RWPE1 (cell line): ENCODE results near the gene SYNCRIP.
"Not testable (repeated sequence)": the region's sequence is repeated elsewhere in the genome, so short reads cannot be mapped to it uniquely, and the experiment has no call there.

Experiments
- CTCF ChIA-PET: fragments of 350-600 bp; sonication (Branson Sonifier 250); formaldehyde crosslinking; extraction: SDS; loops from one replicate; lab custom pipeline; 2021; lab: Yijun Ruan, JAX
- POLR2A ChIA-PET: fragments of 400-600 bp; formaldehyde crosslinking; extraction: SDS; loops from one replicate; lab custom pipeline; 2020; ENCODE audit warnings: antibody characterized with exemption; ENCODE audit not compliant: low non-redundant PET; lab: Yijun Ruan, JAX
- DNase-seq: peaks from one replicate; pipeline ENCODE4 v3.0.0; 2012; ENCODE audit warnings: low spot score
- H3K27ac ChIP-seq: fragments of 450-650 bp; 2 replicates; pipeline ENCODE4 v1.5.1; 2017
- TF ChIP-seq, protein P1 (sequence below): fragments of 450-650 bp; conservative IDR thresholded peaks from 2 replicates; pipeline ENCODE4 v1.5.1; 2017; ENCODE audit warnings: low read depth, mild to moderate bottlenecking

SYNCRIP gene

DNA sequence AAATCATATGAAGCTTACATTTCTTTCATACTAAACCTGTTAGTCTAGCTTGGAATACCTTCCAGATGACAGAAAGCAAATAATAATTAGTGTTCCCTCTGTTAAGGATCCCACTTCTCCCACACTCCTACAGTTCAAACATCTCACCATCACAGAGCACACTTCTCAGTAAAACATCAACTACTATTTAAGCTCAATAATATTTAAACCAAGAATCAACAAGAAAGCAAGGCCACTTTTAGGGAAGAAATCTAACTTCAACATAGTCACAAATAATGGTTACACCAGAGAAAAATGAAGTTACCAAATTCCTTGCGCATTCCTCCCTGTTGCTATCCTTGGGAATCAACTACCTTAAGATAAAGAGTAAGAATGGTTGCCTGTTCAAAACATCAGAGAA is 50.7 kb downstream of the SYNCRIP start:
- no peak overlapping the region for H3K27ac ChIP-seq
- TF ChIP-seq, protein P1, sequence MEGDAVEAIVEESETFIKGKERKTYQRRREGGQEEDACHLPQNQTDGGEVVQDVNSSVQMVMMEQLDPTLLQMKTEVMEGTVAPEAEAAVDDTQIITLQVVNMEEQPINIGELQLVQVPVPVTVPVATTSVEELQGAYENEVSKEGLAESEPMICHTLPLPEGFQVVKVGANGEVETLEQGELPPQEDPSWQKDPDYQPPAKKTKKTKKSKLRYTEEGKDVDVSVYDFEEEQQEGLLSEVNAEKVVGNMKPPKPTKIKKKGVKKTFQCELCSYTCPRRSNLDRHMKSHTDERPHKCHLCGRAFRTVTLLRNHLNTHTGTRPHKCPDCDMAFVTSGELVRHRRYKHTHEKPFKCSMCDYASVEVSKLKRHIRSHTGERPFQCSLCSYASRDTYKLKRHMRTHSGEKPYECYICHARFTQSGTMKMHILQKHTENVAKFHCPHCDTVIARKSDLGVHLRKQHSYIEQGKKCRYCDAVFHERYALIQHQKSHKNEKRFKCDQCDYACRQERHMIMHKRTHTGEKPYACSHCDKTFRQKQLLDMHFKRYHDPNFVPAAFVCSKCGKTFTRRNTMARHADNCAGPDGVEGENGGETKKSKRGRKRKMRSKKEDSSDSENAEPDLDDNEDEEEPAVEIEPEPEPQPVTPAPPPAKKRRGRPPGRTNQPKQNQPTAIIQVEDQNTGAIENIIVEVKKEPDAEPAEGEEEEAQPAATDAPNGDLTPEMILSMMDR, result no peak
- ChIA-PET CTCF (interaction anchor here (1.1 kb wide), 1 partner anchor 108 kb away, joined by 3 read pairs; no protein-coding TSS in a partner anchor), POLR2A (no interaction called here)
- no peak for DNase-seq

DNA sequence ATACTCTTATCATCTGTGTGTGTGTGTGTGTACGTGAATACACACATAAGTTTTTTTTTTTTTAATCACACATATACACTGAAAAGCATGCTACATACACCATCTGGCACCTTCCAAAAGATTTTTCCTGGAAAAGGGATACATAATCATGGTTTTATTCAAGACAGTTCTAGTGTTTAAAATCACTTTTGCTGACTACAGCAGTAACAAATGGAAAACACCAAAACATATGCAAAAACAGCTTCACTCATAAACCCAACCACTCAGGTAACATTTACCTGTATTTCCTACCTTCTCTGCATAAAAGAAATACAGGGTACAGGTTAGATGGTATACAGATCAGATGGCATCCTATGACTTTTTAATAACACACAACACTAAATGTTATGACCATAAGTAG is 51.5 kb downstream of the SYNCRIP start:
- ChIA-PET POLR2A (no interaction called here), CTCF (interaction anchor here (1.1 kb wide), 1 partner anchor 107 kb away, joined by 3 read pairs; no protein-coding TSS in a partner anchor)
- no peak overlapping the region for H3K27ac ChIP-seq
- TF ChIP-seq, protein P1, result no peak
- DNase-seq, result no peak

DNA sequence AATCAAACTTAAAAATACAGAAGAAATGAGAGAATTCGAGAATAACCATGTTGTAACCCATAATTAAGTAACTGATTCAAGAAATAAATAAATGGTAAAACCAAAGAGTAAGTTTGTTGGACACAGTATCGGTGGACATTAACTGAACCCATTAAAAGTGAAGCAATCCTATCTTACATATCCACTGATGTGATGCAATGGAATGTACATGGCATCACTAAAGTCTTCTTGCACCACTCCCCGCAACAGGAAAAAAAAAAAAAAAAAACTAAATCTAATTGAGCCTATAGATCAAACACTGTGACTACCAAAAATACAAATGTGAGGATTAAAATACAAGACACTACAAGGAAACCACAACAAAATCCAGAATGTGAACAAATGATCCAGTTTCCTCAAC is 56.9 kb downstream of the SYNCRIP start:
- ChIA-PET CTCF (no interaction called here), POLR2A (no interaction called here)

DNA sequence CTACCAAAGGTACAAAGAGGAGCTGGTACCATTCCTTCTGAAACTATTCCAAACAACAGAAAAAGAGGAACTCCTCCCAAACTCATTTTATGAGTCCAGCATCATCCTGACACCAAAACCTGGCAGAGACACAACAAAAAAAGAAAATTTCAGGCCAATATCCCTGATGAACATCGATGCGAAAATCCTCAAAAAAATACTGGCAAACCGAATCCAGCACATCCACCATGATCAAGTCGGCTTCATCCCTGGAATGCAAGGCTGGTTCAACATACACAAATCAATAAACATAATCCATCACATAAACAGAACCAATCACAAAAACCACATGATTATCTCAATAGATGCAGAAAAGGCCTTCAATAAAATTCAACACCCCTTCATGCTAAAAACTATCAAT is 59.9 kb downstream of the SYNCRIP start:
- H3K27ac ChIP-seq, DNase-seq, CTCF ChIA-PET, POLR2A ChIA-PET: not testable (repeated sequence)

More for the DNA sequence above, 56.9 kb downstream of the SYNCRIP start:
- H3K27ac ChIP-seq, result no peak overlapping the region
- no peak for DNase-seq
- TF ChIP-seq, protein P1, result no peak

DNA sequence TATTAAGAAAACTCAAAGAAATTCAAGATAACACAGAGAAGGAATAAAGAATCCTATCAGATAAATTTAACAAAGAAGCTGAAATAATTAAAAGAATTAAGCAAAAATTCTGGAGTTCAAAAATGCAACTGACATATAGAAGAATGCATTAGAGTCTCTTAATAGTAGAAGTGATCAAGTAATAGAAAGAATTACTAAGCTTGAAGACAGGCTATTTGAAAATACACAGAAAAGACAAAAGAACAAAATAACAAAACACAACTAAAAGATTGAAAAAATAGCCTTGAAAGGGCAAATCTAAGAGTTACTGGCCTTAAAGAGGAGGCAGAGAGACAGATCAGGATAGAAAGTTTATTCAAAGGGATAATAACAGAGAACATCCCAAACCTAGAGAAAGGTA is 61.1 kb downstream of the SYNCRIP start:
- ChIA-PET CTCF (interaction anchor here (1.3 kb wide), 1 partner anchor 226 kb away, joined by 5 read pairs; no protein-coding TSS in a partner anchor), POLR2A (no interaction called here)
- TF ChIP-seq, protein P1, result no peak
- no peak for DNase-seq
- no peak overlapping the region for H3K27ac ChIP-seq

DNA sequence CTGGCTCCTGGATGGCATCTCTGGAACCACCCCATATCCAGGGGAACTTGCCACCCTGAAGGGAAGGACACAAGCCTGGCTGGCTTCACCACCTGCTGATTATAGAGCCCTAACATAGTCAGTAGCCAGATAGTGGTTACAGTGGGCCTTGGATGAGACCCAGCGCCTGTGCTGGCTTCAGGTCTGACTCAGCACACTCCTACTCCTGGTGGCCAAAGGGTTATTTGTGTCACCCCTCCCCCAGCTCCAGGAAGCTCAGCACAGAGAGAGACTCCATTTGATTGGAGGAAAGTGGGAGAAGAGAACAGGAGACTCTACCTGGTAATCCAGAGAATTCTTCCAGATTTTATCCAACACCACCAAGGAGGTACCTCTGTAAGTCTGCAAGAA is 61.8 kb downstream of the SYNCRIP start:
- no peak for DNase-seq
- CTCF ChIA-PET, result no interaction called here
- POLR2A ChIA-PET, result no interaction called here
- no peak overlapping the region for H3K27ac ChIP-seq
- TF ChIP-seq, protein P1, result no peak

DNA sequence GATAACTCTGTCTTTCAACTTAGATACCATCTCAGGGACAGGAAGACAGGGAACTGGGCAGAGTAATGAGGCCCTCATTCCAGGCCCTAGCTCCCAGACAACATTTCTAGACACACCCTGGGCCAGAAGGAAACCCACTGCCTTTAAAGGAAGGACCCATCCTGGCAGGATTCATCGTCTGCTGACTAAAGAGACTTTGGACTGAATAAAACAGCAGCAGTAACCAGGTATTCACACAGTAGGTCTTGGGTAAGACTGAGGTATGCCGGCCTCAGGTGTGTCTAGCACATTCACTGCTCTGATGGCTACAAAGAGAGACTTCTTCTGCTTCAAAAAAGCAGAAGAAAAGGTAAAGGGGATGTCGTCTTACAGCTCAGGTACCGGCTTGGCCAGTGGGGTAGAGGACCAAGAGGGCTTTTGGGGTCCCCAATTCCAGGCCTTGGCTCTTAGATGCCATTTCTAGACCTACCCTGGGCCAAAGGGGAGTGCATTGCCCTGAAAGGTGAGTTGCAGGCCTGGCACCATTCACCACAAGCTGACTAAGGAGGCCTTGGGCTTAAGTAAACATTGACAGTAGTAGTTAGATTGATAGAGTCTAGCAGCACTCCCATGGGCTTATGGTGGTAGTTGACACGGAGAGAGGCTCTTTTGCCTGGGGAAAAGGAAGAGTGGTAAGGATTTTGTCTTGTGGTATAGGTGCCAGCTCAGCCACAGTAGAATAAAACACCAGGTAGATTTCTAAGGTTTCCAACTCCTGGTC is 62.4 kb downstream of the SYNCRIP start:
- ChIA-PET CTCF (no interaction called here), POLR2A (no interaction called here)

More for the DNA sequence above, 62.4 kb downstream of the SYNCRIP start:
- no peak for DNase-seq
- no peak overlapping the region for H3K27ac ChIP-seq
- TF ChIP-seq, protein P1, result no peak
